ENCODE measurements around the gene SUSD6. TPM values are rescaled to one million over a fixed set of nuclear protein-coding genes. Genes with fewer than 3 reads are reported as not detected.

Gene SUSD6
- total and polyA plus RNA-seq, 9 of the 15 experiments (the other 6 are each of a cell fraction or from before 2014, with no cell fraction given), result 2.9 to 20.7 (median 5.6) TPM

DNA sequence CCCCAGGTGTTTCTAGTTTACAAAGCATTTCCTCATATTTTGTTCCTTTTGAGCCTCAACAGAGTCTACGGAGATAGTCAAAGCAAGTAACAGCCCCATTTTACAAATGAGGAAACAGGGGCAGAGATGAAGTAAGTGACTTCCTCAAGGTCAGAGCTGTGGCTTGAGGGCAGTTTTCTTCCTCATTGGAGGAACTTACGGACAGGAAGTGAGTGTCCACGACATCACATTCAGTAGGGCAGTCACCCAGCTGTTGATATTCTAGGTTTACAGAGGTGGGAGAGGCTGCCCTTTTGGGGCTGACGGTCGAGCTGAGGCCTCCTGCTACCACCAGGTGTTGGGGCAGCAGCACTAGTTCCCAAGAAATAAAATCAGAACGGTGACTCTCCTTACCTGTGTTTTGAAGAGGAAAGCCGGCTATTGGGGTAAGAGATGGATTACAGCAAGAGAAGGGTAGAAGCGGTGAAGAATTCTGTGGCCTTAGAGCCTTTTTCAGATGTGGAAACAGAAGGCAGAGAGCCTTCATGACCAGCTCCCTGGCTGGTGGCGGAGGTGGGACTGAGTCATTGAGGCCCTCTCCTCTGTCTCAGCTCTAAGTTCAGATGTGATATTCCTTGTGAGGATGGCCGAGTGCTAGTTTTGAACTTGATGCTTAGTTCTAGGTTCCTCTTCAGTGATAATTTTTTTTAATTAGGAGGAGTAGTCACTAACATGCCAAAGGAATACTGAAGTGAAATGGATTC lies 41.7 kb downstream of the SUSD6 start (continued):
- TF ChIP-seq, protein P1, sequence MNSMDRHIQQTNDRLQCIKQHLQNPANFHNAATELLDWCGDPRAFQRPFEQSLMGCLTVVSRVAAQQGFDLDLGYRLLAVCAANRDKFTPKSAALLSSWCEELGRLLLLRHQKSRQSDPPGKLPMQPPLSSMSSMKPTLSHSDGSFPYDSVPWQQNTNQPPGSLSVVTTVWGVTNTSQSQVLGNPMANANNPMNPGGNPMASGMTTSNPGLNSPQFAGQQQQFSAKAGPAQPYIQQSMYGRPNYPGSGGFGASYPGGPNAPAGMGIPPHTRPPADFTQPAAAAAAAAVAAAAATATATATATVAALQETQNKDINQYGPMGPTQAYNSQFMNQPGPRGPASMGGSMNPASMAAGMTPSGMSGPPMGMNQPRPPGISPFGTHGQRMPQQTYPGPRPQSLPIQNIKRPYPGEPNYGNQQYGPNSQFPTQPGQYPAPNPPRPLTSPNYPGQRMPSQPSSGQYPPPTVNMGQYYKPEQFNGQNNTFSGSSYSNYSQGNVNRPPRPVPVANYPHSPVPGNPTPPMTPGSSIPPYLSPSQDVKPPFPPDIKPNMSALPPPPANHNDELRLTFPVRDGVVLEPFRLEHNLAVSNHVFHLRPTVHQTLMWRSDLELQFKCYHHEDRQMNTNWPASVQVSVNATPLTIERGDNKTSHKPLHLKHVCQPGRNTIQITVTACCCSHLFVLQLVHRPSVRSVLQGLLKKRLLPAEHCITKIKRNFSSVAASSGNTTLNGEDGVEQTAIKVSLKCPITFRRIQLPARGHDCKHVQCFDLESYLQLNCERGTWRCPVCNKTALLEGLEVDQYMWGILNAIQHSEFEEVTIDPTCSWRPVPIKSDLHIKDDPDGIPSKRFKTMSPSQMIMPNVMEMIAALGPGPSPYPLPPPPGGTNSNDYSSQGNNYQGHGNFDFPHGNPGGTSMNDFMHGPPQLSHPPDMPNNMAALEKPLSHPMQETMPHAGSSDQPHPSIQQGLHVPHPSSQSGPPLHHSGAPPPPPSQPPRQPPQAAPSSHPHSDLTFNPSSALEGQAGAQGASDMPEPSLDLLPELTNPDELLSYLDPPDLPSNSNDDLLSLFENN (IDR thresholded peaks at IDR 0.05; ENCODE audit: low read depth in 2 of 2, low read length in 2 of 2), result no peak
- TF ChIP-seq NFE2L1 (tag; IDR thresholded peaks at IDR 0.05; ENCODE audit: borderline replicate concordance, low read depth), result no peak
- no peak for TF ChIP-seq PTTG1 (tag; IDR thresholded peaks at IDR 0.05; ENCODE audit: low read depth)
- TF ChIP-seq ETV5 (CRISPR knock-in tag; IDR thresholded peaks at IDR 0.05; ENCODE audit: low read depth), result no peak
- TF ChIP-seq HDAC8 (tag; IDR thresholded peaks at IDR 0.05), result no peak
- TF ChIP-seq, protein P2, sequence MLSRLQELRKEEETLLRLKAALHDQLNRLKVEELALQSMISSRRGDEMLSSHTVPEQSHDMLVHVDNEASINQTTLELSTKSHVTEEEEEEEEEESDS (CRISPR knock-in tag; IDR thresholded peaks at IDR 0.05), result no peak
- TF ChIP-seq, protein P3, sequence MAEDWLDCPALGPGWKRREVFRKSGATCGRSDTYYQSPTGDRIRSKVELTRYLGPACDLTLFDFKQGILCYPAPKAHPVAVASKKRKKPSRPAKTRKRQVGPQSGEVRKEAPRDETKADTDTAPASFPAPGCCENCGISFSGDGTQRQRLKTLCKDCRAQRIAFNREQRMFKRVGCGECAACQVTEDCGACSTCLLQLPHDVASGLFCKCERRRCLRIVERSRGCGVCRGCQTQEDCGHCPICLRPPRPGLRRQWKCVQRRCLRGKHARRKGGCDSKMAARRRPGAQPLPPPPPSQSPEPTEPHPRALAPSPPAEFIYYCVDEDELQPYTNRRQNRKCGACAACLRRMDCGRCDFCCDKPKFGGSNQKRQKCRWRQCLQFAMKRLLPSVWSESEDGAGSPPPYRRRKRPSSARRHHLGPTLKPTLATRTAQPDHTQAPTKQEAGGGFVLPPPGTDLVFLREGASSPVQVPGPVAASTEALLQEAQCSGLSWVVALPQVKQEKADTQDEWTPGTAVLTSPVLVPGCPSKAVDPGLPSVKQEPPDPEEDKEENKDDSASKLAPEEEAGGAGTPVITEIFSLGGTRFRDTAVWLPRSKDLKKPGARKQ (CRISPR knock-in tag; IDR thresholded peaks at IDR 0.05), result no peak
- no peak for TF ChIP-seq ZFP36 (IDR thresholded peaks at IDR 0.05; ENCODE audit: low read depth, low read length, partially characterized antibody)
- TF ChIP-seq SIN3A (IDR thresholded peaks at IDR 0.05; ENCODE audit: borderline replicate concordance in 2 of 2, control insufficient read depth in 1 of 2, low read depth in 2 of 2, low read length in 2 of 2), result no peak
- no peak for TF ChIP-seq HMGN3 (IDR thresholded peaks at IDR 0.05; ENCODE audit: borderline replicate concordance, extremely low read depth, insufficient read length, low read depth, low read length)
- no peak for TF ChIP-seq ZKSCAN1 (IDR thresholded peaks at IDR 0.05; ENCODE audit: low read depth, low read length)
- TF ChIP-seq, protein P4, sequence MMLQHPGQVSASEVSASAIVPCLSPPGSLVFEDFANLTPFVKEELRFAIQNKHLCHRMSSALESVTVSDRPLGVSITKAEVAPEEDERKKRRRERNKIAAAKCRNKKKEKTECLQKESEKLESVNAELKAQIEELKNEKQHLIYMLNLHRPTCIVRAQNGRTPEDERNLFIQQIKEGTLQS (IDR thresholded peaks at IDR 0.05), result 0 out of 2 replicates have a peak, but pooled peaks have one; percentile 9
- TF ChIP-seq, protein P4 (CRISPR knock-in tag; conservative IDR thresholded peaks at IDR 0.05), result no peak
- TF ChIP-seq RNF2 (IDR thresholded peaks at IDR 0.05), result no peak
- TF ChIP-seq, protein P5, sequence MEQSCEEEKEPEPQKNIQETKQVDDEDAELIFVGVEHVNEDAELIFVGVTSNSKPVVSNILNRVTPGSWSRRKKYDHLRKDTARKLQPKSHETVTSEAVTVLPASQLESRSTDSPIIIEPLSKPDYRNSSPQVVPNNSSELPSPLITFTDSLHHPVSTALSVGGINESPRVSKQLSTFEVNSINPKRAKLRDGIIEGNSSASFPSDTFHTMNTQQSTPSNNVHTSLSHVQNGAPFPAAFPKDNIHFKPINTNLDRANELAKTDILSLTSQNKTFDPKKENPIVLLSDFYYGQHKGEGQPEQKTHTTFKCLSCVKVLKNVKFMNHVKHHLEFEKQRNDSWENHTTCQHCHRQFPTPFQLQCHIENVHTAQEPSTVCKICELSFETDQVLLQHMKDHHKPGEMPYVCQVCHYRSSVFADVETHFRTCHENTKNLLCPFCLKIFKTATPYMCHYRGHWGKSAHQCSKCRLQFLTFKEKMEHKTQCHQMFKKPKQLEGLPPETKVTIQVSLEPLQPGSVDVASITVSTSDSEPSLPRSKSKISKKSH (CRISPR knock-in tag; IDR thresholded peaks at IDR 0.05), result no peak
